Smooth muscle cell of the brain vasculature (primary cell): ENCODE measurements around the gene DDN.

Experiments
- DNase-seq: peaks from one replicate; pipeline ENCODE4 v3.0.0-alpha.2; 2012; ENCODE audit warnings: low read depth, low spot score

The DDN gene

DNA sequence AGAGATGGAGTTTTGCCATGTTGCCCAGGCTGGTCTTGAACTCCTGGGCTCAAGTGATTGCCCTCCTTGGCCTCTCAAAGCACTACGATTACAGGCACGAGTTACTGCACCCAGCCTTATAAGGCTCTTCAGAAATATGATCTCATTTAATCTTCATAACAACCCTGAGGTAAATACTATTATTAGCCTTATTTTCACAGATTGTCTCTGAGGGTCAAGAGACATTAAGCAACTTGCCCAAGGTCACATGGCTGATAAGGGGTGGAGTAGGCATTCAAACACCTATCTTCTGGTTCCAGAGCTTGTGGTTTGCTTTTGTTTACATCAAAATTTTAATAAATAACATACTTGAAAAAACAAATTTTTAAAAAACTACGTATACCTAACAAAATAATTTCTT lies 14.3 kb upstream of the DDN start:
- DNase-seq: no peak

DNA sequence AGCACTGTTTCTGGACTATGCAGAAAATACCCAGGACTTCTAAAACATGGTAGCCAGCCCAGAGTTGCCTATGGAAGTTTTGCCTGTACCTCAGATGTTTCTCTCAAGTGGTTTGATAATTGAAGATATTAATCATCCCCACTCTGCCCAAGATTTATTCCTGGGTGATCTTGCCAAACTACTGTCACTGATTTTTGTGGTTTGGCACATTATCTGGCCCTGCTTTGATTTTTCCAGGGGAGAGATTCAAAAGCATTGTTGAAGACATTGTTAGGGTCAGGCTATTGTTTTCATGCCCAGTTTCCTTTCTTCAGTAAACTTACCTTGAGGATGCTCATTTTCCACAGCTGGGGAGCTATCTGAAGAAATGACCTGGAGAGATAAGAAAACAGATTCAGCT lies 13.6 kb upstream of the DDN start:
- DNase-seq: no peak

DNA sequence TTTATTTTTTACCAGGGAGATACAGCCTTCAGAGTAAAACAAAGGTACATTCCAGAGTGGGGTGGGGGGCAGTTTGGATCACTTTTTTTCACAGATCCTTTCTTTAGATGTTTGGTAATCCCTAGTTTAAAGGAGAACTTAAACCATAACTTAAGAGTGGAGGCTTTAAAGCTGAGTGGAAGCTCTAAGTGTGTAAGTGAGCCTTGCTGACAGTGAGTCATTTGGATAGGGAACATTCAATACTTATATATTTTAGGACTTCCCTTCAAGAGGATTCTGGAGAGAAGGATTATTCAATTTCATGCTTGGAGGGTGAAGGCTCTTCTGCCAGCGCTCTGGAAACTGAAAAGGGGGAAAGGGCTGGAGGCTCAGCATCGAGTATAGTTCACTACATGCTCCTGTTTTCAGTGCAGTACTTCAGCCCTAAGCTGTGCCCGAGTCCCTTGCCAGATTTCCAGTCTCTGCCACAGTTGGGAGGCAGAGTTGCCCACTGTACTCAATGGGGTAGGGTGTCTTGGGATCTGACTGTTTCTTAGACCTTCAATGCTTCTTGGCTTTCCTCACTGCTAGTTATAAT lies 11.0 kb upstream of the DDN start:
- no peak for DNase-seq

DNA sequence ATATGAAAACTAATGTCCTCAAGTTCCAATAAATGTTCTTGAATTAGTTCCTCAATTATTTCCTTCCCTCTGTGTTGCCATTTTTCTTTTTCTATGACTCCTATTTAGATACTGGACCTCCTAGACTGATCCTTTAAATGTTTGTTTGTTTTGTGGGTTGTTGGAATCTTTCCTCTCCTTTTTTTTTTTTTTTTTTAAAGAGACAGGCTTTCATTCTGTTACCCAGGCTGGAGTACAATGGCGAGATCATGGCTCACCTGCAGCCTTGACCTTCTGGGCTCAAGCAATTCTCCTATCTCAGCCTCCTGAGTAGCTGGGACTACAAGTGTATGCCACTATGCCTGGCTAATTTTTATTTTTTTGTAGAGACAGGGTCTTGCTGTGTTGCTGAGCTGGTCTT lies 9.8 kb upstream of the DDN start:
- DNase-seq: no peak

DNA sequence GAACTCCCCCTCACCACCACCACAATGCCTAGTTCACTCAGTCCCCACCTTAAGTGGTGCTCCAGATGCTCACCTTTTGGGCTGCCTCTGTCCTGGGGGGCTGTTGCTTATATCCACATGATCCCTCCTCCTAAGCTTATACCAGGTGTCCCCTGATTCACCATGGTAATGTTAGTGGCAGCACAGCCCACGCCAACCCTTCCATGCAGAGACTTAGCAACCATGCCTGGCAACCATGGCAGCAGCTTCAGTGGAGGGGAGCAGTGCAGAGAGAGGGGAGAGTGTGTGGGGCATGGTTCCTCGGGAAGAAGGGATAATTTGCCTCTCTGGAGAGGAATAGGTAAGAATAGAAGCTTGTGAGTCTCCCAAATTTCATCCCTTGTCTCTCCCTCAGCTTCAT lies 1.2 kb upstream of the DDN start:
- DNase-seq: no peak

DNA sequence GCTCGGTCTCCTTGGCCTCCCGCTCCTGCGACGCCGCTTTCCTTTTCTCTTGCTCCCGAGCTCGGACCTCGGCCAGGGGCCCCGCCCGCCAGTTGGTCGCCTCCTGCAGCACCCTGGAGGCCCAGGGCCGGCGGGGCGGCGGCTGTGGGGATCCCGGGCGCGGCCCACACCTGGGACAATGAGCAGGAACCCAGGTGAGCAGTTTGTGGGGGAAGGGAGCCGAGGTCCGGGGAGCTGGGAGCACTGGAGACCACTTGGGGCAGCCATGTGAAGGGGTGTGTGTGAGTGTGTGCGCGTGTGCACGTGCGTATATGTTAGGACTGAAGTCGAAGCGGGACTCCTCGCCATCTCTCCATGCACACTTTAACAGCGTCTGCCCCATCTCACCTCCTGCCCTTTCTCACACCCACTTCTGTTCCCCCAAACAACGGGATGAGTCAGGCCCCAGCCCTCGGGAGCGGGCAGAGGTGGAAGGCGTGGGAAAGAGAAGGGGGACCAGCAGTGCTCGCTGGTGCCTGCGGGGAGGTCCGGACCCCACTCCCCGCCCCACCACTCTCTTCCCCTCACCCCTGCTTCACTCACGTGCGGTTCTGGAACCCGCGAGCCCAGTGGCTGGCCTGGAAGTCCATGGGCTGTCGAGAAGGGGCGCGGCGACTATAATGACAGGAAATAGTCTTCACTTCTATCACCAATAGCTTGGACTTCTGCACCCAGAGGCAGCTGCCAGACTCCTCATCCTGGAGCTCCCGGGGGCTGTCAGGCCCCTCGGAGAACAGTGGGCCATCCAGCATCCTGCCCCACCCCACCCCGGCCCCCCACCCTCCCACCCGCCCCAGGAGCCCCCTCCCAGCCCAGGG lies 450 bp downstream of the DDN start:
- no peak for DNase-seq

DNA sequence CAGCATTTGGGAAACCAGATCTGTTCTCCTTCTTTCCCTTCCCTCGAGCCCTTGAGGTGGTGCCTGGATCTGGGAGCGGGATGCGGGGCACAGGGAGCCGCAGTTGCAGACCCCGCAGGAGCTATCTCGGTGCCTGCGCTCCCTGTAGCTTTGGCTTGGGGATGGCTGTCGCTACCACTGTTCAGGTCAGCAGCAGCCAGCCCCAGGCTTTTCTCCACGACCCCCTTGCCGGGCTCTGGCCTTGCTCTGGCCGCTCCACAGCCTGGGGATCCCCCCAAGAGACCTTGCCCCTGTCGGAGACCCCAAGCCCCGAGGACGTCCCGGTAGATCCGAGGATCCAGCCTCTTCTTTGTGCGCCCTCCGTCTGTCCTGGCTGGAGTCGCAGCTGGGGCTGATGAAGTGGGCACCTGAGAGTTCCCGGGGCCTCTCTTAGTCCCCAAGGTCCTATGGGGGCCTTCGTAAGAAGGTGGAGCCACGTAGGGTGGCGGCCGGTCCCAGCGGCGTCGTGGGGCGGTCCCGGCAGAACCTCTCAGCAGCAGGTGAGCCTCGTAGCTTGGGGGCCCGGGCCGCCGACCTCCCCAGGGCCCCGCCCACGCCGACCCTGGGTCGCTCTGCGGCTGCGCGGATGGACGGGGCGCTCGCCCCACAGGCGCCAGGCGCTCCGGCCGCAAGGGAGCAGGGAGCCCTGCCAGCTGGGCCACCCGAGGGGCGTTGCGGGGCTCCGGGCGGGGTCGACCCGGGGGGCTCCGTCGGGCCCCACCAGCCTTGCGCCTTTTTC lies 1.3 kb downstream of the DDN start:
- no peak for DNase-seq

DNA sequence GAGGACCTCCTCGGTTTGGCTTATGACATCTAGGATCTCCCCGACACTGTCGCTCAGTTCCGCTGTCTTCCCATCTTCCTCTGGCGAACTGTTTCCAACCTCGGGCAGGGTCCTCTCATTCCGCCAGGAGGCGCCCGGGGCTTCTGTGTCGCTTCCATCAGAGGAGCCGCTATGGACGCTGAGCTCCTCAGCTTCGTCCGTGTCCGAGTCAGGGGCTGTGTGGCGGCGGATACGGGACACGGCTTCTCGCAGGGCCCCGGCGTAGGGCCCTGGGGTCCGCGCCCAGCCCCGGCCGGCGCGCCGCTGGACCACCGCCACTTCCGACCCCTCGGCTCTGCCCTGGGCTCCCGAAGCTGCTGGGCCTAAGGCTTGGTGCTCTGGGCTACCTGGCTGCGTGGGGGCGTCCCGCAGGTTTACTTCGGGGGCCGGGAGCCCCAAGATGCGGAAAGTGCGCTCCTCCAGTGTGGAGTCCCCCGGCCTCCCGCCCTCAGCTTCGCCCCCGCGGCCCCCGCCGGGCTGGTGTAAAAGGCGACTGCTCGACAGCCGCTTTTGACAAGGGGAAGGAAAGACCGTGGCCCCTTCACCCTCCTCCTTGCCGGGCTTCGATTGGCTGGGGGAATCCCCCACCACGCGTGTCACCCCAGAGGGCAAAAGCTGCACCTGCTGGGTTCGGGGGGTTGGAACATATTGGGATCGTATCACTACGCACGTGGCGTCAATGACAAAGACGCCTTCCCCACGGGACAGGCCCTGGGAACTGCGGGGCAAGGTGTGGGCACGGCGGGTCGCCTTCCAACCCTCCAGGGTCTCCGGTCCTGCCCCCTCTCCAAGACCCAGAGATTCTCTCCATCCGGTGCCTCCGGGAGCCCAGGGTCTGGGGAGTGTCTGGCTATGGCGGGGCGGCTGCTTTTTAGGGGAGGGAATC lies 2.1 kb downstream of the DDN start:
- DNase-seq: no peak

DNA sequence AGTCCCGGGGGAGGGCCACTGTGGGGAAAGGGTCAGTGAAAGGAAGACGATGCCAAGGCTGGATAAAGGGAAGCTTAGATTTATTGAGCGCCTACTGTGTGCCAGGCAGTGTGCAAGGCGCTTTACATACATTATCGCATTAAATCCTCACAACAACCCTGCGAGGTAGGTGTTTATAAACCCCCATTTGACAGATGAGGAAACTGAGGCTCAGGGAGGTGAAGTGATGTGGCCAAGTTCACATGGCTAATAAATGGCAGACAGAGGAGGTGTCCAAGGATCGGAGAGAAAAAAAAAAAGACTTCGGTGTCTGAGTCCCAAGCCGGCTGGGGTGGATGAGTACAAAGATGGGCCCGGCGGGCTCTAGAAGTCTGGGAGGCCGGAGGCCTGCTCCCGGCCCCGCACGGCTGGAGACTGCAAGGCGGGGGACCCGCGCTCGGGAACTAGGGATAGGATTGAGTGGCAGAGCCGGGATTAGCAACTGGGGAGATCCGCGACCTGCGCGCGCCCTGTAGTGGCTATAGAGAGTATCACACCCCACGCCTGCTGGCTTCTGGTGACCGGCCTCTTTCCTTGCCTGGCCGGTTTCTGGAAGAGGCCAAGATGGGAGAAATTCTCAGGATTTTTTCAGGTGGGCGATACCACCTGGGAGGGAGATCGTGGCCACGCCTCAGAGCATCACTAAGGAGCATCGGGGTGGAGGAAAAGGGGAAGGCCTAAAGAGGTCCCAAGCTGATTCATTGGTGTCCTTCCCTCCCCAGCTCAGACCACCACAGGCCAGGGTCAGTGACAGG lies 3.9 kb downstream of the DDN start:
- no peak for DNase-seq

DNA sequence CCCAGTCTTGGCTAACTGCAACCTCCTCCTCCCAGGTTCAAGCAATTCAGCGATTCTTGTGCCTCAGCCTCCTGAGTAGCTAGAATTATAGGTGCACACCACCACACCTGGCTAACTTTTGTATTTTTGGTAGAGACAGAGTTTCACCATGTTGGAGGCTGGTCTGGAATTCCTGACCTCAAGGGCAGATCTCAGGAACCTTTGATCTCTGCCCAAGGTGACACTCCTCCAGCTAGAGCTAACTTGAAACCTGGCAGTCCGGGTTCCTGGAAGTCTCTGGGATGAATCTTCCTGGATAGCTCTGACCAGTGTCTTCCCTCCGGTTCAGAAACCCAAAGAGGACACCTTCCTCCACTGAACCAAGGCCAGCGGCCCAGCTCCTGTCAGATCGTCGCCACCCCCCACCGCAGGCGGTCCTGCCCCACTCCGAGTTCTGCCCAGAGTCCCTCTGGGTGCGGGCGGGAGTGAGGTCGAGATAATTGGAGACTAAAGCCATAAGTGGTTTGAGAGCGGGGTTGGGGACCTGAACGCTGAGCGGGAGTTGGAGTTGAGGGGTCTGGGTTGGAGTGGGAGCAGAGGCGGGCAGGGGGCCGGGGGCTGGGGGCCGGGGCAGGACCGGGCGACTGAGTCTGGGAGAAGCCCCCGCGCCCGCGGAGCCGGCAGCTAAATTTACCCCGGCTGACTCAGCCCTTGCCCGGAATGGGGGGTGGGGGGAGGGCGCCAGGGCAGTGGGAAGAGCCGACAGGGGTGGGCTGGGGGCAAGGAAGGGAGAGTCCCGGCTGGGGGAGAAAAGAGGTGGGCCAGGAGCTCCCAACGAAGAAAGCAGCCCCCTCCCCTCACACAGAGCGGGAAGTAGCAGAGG lies 4.7 kb downstream of the DDN start:
- DNase-seq: no peak

DNA sequence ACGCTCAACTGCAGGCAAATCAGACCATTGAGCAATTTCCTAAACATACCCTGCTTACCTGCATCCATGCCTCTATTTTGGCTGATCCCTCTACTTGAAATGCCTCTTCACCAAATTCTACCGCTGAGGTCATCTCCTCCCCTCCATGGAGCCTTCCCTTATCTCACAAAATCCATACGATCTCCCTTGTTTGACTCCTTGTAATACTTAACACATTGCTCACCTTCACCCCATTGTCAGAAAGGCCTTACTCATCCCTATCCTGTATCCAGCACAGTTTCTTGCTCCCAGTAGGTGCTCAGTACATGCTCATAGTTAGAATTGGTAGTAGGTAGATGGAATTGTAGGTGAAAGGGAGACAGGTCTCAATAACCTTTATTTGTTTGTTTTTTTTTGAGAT lies 5.4 kb downstream of the DDN start:
- no peak for DNase-seq

DNA sequence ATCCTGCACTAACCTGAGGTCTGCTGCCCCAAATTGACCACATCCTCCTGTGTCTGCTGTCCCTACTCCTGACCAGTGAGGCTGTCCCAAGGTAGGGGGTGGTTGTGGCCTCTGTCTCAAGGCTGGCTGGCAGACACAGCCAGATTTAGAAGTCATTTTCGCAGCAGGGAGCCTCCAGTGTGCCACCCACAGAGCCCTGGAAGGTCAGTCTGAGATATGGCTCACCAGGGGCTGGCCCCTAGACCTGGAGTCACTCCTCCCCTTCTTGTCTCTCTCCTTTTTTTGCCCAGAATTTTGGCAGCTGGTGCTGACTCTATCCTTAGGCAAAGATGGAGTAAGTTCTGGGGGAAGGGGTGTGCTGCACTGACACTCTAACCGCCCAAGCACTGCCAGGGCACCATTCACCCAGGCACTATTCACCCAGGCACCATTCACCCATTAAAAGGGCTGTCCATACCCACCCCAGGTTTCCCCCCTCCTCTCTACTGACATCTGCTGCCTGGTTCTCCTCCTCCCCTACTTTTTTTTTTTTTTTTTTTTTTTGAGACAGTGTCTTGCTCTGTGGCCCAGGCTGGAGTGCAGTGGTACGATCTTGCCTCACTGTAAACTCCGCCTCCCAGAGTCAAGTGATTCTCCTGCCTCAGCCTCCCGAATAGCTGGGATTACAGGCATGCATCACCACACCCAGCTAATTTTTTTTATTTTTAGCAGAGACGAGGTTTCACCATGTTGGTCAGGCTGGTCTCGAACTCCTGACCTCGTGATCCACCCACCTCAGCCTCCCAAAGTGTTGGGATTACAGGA lies 7.7 kb downstream of the DDN start:
- no peak for DNase-seq

DNA sequence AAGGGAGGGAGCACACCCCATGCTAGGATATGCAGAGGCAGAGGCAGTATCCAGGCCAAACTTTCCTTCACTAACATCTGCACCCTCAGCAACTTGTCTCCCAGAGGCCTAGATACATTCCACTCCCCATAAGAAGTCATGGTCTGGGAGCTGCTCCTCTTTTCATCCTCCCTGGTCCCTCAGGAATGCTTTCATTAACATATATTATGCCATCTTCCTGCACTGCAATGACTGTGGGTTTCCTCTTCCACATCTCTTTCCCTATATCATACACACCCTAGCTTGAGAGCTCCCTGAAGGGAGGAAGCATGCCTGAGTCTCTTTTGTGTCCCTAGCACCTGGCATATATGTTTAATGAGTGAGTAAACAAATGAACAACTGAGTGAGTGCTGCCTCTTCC lies 8.6 kb downstream of the DDN start:
- no peak for DNase-seq

DNA sequence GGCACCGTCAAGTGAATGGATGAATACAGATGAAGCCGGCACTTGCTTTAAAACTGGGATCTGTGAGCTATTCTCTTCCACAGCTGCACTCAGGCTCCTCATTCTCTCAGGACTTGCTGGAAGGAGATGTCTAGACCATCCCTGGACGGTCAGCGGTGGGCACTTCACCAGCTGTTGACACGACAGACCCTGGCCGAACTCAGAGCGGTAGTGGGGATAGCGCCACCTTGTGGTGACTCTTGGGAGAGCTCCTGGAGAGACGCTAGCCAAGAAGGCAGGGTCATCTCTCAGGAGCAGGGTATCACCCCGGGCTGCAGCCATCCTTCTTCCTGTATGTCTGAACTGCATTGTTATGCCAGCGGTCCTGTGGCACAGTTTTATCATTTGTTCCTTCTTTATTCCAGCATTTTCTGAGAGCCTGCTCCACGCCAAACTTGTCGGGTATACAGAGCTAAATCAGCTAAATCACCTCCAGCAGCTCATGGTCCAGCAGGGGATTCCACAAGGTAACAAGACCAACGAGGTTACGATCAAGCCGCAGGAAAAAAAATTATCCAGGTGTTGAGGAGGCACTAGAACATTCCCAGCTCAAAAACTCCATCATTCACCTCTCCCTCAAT lies 11.0 kb downstream of the DDN start:
- no peak for DNase-seq

DNA sequence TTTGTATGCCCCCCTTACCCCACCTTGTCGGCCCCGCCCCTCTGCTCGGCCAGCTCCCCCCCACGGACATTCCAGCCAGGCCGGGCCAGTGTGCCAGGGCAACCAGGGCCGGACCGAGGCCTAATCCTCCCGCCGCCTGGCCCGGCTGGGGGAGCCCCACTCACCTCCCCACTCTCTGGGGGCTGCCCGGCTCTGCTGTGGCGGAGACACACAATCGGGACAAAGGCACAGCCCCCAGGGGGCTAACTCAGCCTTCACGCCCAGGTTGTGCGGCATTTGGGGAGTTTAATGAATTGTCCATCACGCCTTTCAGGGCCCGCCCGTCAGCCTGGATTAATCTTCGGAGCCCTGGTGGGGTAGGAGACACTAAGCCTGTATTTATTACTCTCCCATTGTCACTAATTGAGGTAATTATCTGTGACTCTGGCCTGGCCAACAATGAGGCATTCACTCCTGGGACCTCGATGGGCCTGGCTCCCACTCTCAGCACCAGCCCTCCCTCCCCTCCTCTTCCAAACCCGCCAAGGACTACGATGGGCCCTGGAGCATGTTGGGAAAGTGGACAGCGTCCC lies 12.4 kb downstream of the DDN start:
- no peak for DNase-seq

DNA sequence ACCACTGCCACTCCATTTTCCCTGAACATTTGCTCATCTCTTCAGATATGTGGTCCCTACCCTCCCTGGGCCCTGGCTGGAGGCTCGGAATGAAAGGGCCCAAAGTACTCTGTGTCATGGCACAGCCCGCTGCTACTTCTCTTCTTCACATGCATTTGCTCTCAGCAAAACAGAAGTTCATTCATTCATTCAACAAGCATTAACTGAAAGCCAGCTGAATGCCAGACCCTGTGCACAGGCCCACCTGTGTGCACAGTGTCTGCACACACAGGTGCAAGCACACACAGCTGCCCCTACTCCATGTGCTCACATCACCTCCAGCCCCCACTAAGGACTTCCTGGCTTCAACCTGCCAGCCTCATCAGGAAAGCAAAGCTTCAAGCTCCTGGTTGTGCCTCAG lies 13.3 kb downstream of the DDN start:
- no peak for DNase-seq

DNA sequence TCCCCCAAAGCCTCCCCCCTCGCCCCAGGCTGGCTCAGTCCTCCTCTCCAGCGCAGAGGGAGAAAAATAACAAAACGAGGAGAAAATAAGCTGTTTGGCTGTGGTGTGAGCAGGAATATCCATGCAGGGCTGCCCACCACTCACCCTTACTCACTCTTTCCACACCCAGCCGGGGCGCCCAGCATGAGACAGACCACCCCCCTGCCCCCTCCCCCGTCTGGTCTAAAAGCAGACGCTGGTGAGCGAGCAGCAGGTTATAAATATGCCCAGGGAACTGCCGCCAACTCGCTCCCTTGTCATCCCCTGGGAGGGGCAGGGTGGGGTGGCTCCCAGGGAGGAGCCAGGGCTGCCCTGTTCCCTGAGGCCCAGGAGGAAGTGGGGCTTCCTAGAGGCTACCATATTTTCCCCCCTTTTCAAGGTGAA lies 13.7 kb downstream of the DDN start:
- no peak for DNase-seq

DNA sequence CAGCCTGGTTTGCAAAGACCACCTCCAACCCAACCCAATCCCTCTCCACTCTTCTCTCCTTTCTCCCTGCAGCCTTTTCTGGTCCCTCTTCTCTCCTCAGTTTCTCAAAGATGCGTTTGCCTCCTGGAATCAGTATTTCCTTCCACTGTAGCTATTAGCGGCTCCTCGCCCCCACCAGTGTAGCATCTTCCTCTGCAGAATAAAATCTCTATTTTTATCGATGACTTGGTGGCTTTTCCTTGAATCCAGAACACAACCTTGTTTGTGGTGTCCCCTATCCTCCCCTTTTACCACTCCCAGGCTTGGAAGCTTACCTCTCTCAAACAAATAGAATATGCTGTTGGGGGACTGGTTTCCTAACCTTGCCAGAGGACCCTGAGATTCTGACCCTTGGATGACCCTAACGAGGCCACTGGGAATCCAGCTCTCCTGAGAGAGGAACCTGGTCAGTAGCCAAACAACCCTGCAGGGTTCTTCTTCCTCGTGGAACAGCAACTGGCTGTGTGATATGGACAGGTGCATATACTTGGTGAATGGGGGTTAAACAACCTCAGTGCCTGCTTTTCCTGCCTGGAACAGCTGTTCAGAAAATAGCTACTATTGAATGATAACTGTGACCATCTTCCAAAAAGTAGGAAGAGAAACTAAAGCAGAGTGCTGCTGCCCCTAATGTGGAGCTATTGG lies 16.6 kb downstream of the DDN start:
- no peak for DNase-seq
